Renal pelvis (tissue), 4 donors: ENCODE results near the gene NTRK2. TPM values are rescaled to one million over a fixed set of nuclear protein-coding genes. Genes with fewer than 3 reads are reported as not detected.
A peak's percentile ranks its signal among the peaks of the same experiment; 100 is the strongest.

Source experiments
- DNase-seq: peaks from one replicate; pipeline ENCODE4 v3.0.0-alpha.2; 2013
- polyA plus RNA-seq, 3 donors: library from polyadenylated mRNA; unstranded; fragments of 120-200 nt; gene quantifications; one replicate each; pipeline ENCODE4 v1.2.1, GENCODE V29; 2013; ENCODE audit not compliant: insufficient read length in 3 of 3

NTRK2 gene
- polyA plus RNA-seq, 3 donors = 81.1 to 111 (median 97.1) TPM

GRCh38 chr9:84811072-84811750 lies 141.7 kb downstream of the NTRK2 start:
- no peak for DNase-seq

GRCh38 chr9:84811751-84812074 lies 142.2 kb downstream of the NTRK2 start:
- no peak for DNase-seq

- no peak for DNase-seq
Observed at GRCh38 chr9:84812355-84812754, 142.8 kb downstream of the NTRK2 start.

- DNase-seq = no peak
Observed at GRCh38 chr9:84812847-84813246, 143.3 kb downstream of the NTRK2 start.

- DNase-seq = no peak
Observed at GRCh38 chr9:84815554-84815953, 146.0 kb downstream of the NTRK2 start.

GRCh38 chr9:84817038-84817437 lies 147.5 kb downstream of the NTRK2 start:
- DNase-seq = no peak

- peak; percentile 61 for DNase-seq
Observed at GRCh38 chr9:84818791-84819190, 149.3 kb downstream of the NTRK2 start.

GRCh38 chr9:84819491-84819991 lies 150.0 kb downstream of the NTRK2 start:
- DNase-seq = peak; percentile 22

GRCh38 chr9:84821431-84821830 lies 151.9 kb downstream of the NTRK2 start:
- DNase-seq = no peak

GRCh38 chr9:84822589-84823233 lies 153.2 kb downstream of the NTRK2 start:
- no peak for DNase-seq

- DNase-seq = no peak
Observed at GRCh38 chr9:84823421-84824271, 154.1 kb downstream of the NTRK2 start.

GRCh38 chr9:84827216-84827765 lies 157.8 kb downstream of the NTRK2 start:
- DNase-seq = no peak

GRCh38 chr9:84828046-84828445 lies 158.5 kb downstream of the NTRK2 start:
- DNase-seq = no peak

GRCh38 chr9:84829471-84829870 lies 159.9 kb downstream of the NTRK2 start:
- DNase-seq = no peak

GRCh38 chr9:84829997-84830696 lies 160.6 kb downstream of the NTRK2 start:
- no peak for DNase-seq

GRCh38 chr9:84831377-84831776 lies 161.8 kb downstream of the NTRK2 start:
- DNase-seq = no peak

GRCh38 chr9:84832453-84832852 lies 162.9 kb downstream of the NTRK2 start:
- DNase-seq = no peak

- DNase-seq = no peak
Observed at GRCh38 chr9:84834426-84834825, 164.9 kb downstream of the NTRK2 start.

- DNase-seq = no peak
Observed at GRCh38 chr9:84835745-84836144, 166.2 kb downstream of the NTRK2 start.

- DNase-seq = no peak
Observed at GRCh38 chr9:84838879-84839278, 169.3 kb downstream of the NTRK2 start.

- DNase-seq = peak; percentile 51
Observed at GRCh38 chr9:84839541-84839940, 170.0 kb downstream of the NTRK2 start.

GRCh38 chr9:84841931-84842330 lies 172.4 kb downstream of the NTRK2 start:
- DNase-seq = no peak
